GM12878 (cell line): ENCODE data around the gene LTBP4.

Experiments used
- CHD4 ChIP-seq: fragments of 200-600 bp; sonication (generic); IDR thresholded peaks from 2 replicates; pipeline ENCODE4 v1.6.1; 2016; ENCODE audit warnings: mild to moderate bottlenecking
- HDAC2 ChIP-seq: fragments of 200-600 bp; sonication (generic); IDR thresholded peaks from 2 replicates; pipeline ENCODE4 v1.6.1; 2017

DNA sequence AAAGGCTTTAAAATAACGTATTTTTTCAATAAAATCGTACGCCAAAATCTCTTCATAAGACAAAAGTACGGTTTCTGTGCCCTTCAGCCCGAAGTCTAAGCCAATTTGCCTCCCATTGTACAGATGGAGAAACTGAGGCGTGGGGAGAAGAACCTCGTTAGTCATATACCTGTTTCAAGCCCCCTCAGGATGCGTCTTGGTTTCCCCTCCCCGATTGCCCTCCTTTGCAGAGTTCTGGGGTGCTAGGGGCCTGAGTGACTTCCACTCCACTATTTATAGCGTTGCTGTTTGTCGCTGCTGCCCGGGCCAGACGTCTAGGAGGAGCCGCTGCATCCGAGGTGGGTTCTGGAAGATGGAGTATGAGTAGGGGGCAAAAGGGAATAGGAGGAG lies 2.3 kb upstream of the LTBP4 start:
- no peak for TF ChIP-seq CHD4
- TF ChIP-seq HDAC2: no peak
